Activated CD8-positive, alpha-beta memory T cell treated with anti-CD3 and anti-CD28 coated beads, Interleukin-2, amount 50 U/mL, for 24 hours (primary cell): ENCODE results near the gene PRDM8.

ENCODE experiments used
- DNase-seq: peaks from one replicate; pipeline ENCODE4 v3.0.0-alpha.2; 2020; ENCODE audit errors: extremely low read depth

Gene PRDM8

GRCh38 chr4:80201252-80202151, 4.2 kb downstream of the PRDM8 start:
- DNase-seq: peak; percentile 28

- DNase-seq: peak; percentile 34
Observed at GRCh38 chr4:80202190-80202711, 4.9 kb downstream of the PRDM8 start.

GRCh38 chr4:80202741-80203553, 5.6 kb downstream of the PRDM8 start:
- DNase-seq: no peak

GRCh38 chr4:80204433-80205011, 7.2 kb downstream of the PRDM8 start:
- DNase-seq: no peak

- no peak for DNase-seq
Observed at GRCh38 chr4:80206111-80206510, 8.8 kb downstream of the PRDM8 start.

- DNase-seq: no peak
Observed at GRCh38 chr4:80206521-80207171, 9.3 kb downstream of the PRDM8 start.

- no peak for DNase-seq
Observed at GRCh38 chr4:80207172-80207583, 9.9 kb downstream of the PRDM8 start.

GRCh38 chr4:80207664-80208063, 10.4 kb downstream of the PRDM8 start:
- no peak for DNase-seq

GRCh38 chr4:80208610-80209339, 11.5 kb downstream of the PRDM8 start:
- no peak for DNase-seq

GRCh38 chr4:80209340-80209701, 12.0 kb downstream of the PRDM8 start:
- no peak for DNase-seq

- no peak for DNase-seq
Observed at GRCh38 chr4:80210549-80210948, 13.2 kb downstream of the PRDM8 start.

GRCh38 chr4:80213117-80213815, 16.0 kb downstream of the PRDM8 start:
- DNase-seq: no peak

GRCh38 chr4:80215449-80216052, 18.2 kb downstream of the PRDM8 start:
- DNase-seq: no peak

- no peak for DNase-seq
Observed at GRCh38 chr4:80216100-80216761, 18.9 kb downstream of the PRDM8 start.

- no peak for DNase-seq
Observed at GRCh38 chr4:80219301-80220025, 22.2 kb downstream of the PRDM8 start.

GRCh38 chr4:80220711-80221110, 23.4 kb downstream of the PRDM8 start:
- no peak for DNase-seq

GRCh38 chr4:80221161-80221560, 23.9 kb downstream of the PRDM8 start:
- DNase-seq: no peak

GRCh38 chr4:80225595-80225994, 28.3 kb downstream of the PRDM8 start:
- DNase-seq: no peak

GRCh38 chr4:80226094-80226493, 28.8 kb downstream of the PRDM8 start:
- DNase-seq: no peak
